Chondrocyte (in vitro differentiated cells): ENCODE data around the gene INPP5D. TPM values are rescaled to one million over a fixed set of nuclear protein-coding genes. Genes with fewer than 3 reads are reported as not detected.
"Not testable (repeated sequence)": the region's sequence is repeated elsewhere in the genome, so short reads cannot be mapped to it uniquely, and the experiment has no call there.

Source experiments
- DNase-seq: peaks from one replicate; pipeline ENCODE4 v3.0.0; 2021; ENCODE audit warnings: mixed read lengths, low spot score
- H3K27ac Mint-ChIP-seq: one replicate; pipeline ENCODE4 v1.8.0; 2021; ENCODE audit warnings: mild to moderate bottlenecking, moderate library complexity, mixed read lengths; ENCODE audit not compliant: unreplicated experiment
- H3K27me3 Mint-ChIP-seq: 2 replicates; pipeline ENCODE4 v1.8.0; 2021; ENCODE audit warnings: low read depth, mixed read lengths
- H3K36me3 Mint-ChIP-seq: 2 replicates; pipeline ENCODE4 v1.8.0; 2021; ENCODE audit warnings: low read depth, mixed read lengths
- H3K4me1 Mint-ChIP-seq: 2 replicates; pipeline ENCODE4 v1.8.0; 2021; ENCODE audit warnings: low read depth, mild to moderate bottlenecking, mixed read lengths
- H3K4me3 Mint-ChIP-seq: one replicate; pipeline ENCODE4 v1.8.0; 2021; ENCODE audit warnings: mild to moderate bottlenecking, moderate library complexity, mixed read lengths; ENCODE audit not compliant: unreplicated experiment
- H3K9me3 Mint-ChIP-seq: 2 replicates; pipeline ENCODE4 v1.8.0; 2021; ENCODE audit warnings: low read depth, mixed read lengths
- total RNA-seq: library from RNA; stranded (reverse); gene quantifications from 3 replicates; pipeline ENCODE4 v1.2.1, GENCODE V29; 2021
- TF ChIP-seq, protein P1 (sequence below): fragments of 200-600 bp; sonication (generic); IDR thresholded peaks from 2 replicates; pipeline ENCODE4 v1.5.0; 2021; ENCODE audit warnings: antibody characterized with exemption, mild to moderate bottlenecking, moderate library complexity

The INPP5D gene
- total RNA-seq, 1 donor from 2014 or later = 0.20 TPM

DNA sequence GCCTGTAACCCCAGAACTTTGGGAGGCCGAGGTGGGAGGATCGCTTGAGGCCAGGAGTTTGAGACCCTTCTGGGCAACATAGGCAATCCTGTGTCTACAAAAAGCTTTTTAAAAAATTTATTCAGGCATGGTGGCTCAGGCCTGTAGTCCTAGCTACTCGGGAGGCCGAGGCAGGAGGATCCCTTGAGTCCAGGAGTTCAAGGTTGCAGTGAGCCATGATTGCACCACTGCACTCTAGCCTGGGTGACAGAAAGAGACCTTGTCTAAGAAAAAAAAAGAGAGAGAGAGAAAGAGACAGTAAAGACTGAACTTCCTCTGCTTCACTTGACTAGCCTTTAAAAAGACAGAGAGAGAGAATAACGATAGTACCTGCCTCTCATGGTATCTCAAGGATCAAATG lies 62.4 kb downstream of the INPP5D start:
- Mint-ChIP-seq H3K9me3 (no peaks in the 10 kb centered on the region), H3K36me3 (no peaks in the 10 kb centered on the region), H3K27me3 (peaks cover 19% of the 10 kb centered on the region), H3K27ac (no peak overlapping the region), H3K4me3 (no peak overlapping the region), H3K4me1 (no peaks in the 10 kb centered on the region)
- DNase-seq = peak; percentile 7
- TF ChIP-seq, protein P1, sequence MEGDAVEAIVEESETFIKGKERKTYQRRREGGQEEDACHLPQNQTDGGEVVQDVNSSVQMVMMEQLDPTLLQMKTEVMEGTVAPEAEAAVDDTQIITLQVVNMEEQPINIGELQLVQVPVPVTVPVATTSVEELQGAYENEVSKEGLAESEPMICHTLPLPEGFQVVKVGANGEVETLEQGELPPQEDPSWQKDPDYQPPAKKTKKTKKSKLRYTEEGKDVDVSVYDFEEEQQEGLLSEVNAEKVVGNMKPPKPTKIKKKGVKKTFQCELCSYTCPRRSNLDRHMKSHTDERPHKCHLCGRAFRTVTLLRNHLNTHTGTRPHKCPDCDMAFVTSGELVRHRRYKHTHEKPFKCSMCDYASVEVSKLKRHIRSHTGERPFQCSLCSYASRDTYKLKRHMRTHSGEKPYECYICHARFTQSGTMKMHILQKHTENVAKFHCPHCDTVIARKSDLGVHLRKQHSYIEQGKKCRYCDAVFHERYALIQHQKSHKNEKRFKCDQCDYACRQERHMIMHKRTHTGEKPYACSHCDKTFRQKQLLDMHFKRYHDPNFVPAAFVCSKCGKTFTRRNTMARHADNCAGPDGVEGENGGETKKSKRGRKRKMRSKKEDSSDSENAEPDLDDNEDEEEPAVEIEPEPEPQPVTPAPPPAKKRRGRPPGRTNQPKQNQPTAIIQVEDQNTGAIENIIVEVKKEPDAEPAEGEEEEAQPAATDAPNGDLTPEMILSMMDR = no peak

DNA sequence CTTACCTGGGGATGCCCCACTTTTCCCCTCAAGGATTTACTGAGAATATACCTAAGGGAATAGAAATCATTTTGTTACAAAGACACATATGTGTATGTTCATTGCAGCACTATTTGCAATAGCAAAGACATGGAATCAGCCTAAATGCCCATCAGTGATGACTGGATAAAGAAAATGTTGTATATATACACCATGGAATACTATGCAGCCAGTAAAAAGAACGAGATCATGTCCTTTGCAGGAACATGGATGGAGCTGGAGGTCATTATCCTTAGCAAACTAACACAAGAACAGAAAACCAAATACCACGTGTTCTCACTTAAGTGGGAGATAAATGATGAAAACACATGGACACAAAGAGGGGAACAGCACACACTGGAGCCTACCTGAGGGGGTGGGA lies 63.4 kb downstream of the INPP5D start:
- DNase-seq, H3K4me3 Mint-ChIP-seq, H3K4me1 Mint-ChIP-seq, H3K9me3 Mint-ChIP-seq, H3K27ac Mint-ChIP-seq, H3K36me3 Mint-ChIP-seq: not testable (repeated sequence)
- peaks cover 16% of the 10 kb centered on the region for H3K27me3 Mint-ChIP-seq

DNA sequence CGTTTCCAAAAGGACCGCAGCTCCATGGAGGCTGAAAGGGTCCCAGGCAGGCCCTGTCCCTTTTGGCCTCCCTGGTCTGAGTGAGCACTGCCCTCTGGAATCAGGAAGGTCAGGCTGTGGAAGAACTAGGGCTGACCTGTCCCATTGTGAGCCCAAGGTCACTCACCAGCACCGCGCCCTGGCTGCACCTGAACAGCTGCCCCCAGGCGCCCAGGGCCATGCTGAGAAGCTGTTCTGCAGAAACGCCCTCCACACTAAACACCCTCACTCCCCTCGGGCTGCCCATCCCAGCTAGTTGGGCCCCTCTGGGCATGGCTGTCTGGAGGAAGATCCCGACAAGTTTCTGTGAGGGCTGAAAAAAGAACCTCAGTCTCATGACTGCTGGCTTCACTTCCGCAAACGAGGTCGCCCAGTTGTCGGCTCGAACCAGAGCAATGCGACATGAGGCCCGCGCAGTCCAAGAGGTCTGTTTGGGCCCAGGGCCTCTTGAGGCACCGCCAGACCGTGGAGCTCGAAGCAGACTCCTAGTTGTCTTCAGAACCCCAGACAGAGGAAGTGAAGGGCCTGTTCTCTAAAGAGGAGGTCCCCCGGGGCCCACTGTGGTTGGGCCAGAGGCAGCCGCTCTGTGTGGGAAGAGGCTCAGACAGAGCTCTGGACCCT lies 64.4 kb downstream of the INPP5D start:
- Mint-ChIP-seq H3K4me3 (no peak overlapping the region), H3K4me1 (no peaks in the 10 kb centered on the region), H3K36me3 (no peaks in the 10 kb centered on the region), H3K27me3 (peaks cover 19% of the 10 kb centered on the region), H3K27ac (no peak overlapping the region), H3K9me3 (no peaks in the 10 kb centered on the region)
- TF ChIP-seq, protein P1 = no peak
- DNase-seq = peak; percentile 77

DNA sequence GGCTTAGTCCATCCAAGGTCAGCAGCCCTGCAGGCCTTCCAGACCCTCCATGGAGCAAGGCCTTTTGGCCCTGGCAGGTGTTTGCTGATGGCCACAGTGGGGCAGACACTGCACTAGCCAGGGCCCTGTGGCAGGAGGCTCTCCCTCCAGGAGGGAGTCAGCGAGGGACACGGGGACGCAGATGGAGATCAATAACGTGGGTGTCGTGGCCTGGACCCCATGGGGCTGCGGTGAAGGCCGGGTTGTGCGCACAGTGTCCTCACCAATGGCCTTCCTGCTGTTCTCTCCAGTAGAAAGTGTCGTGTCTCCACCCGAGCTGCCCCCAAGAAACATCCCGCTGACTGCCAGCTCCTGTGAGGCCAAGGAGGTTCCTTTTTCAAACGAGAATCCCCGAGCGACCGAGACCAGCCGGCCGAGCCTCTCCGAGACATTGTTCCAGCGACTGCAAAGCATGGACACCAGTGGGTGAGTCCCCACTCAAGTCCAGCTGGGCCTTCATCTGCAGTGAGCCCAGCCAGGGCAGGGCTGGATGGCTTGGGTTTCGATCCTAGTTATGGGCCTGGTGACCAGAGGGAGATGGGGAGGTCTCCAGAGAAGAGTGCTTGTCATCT lies 65.4 kb downstream of the INPP5D start:
- Mint-ChIP-seq H3K36me3 (no peaks in the 10 kb centered on the region), H3K27ac (no peak overlapping the region), H3K9me3 (no peaks in the 10 kb centered on the region), H3K4me1 (no peaks in the 10 kb centered on the region), H3K4me3 (no peak overlapping the region), H3K27me3 (peaks cover 25% of the 10 kb centered on the region)
- peak; percentile 34 for DNase-seq
- TF ChIP-seq, protein P1 = no peak

- Mint-ChIP-seq H3K9me3 (no peaks in the 10 kb centered on the region), H3K27me3 (peaks cover 43% of the 10 kb centered on the region), H3K27ac (no peak overlapping the region), H3K4me1 (no peaks in the 10 kb centered on the region), H3K36me3 (no peaks in the 10 kb centered on the region), H3K4me3 (no peak overlapping the region)
- TF ChIP-seq, protein P1 = peak; percentile 46
- DNase-seq = no peak
These were observed 69.3 kb downstream of the INPP5D start for GRCh38 chr2:233129351-233129978.
